HG02759 (cell line): ENCODE measurements around the gene WWOX.
A peak's percentile ranks its signal among the peaks of the same experiment; 100 is the strongest.
"Not testable (repeated sequence)": the region's sequence is repeated elsewhere in the genome, so short reads cannot be mapped to it uniquely, and the experiment has no call there.

Source experiments
- ATAC-seq: cut with Tn5 transposase; IDR thresholded peaks from one replicate; pipeline ENCODE4 v1.9.1; 2021; ENCODE audit warnings: mild to moderate bottlenecking, moderate library complexity; ENCODE audit not compliant: unreplicated experiment

The WWOX gene

DNA sequence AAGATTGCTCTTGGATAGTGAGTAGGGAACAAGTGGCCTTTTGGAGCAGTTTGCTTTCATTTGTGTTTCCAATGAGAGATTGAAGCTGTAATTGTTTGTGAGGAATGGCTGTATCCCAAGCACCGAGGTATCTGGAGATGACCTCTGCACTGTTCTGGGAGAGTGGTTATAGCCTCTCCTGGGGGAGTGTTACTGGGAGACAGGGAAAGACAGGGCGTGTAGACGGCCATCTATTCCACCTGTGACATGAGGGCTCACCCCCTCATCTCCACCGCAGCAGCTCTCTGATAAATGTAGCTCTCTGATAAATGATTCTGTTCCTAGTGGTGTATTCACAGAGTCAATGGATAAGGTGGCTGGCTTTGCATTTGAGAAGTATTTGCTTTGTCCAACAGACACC, 1107.4 kb downstream of the WWOX start:
- no peak for ATAC-seq

DNA sequence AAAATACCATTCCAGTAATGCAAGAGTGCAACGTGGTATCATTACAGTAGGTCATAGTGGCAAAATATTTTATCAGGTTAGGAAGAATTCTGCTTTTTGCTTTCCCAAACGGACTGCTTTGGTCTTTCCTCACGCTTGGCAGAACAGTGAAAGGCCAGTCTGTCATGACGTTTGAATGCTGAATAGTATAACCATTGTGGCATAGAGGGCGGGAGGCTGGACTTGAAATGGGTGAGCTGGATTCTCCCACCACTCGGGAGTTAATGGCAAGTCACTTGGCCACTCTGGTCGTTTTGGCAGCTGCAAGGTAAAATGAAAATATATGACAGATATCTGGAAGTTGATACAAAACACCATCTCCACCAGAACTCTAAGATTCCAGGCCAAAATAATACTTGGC, 1109.9 kb downstream of the WWOX start:
- ATAC-seq: no peak

DNA sequence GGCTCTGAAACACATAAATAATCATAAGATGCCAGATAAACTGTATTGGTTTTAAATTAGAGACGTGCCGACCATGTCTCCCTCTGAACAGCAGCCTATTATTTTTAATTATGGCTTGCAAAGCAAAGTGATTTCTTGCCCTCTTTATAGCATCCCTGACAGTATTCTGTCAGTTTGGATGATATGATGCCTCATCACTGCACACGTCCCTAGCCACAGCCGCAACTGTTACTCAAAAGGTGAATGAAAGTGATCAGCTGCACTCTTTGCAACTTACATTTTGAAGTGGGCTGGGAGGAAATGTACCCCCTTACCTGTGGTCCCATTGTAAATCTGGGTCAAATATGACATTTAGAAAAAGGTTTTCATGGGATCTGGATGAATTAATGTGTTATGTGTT, 1111.2 kb downstream of the WWOX start:
- no peak for ATAC-seq

DNA sequence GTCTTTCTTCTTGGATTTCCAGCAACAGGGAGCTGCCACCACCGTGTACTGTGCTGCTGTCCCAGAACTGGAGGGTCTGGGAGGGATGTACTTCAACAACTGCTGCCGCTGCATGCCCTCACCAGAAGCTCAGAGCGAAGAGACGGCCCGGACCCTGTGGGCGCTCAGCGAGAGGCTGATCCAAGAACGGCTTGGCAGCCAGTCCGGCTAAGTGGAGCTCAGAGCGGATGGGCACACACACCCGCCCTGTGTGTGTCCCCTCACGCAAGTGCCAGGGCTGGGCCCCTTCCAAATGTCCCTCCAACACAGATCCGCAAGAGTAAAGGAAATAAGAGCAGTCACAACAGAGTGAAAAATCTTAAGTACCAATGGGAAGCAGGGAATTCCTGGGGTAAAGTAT, 1112.1 kb downstream of the WWOX start:
- no peak for ATAC-seq

DNA sequence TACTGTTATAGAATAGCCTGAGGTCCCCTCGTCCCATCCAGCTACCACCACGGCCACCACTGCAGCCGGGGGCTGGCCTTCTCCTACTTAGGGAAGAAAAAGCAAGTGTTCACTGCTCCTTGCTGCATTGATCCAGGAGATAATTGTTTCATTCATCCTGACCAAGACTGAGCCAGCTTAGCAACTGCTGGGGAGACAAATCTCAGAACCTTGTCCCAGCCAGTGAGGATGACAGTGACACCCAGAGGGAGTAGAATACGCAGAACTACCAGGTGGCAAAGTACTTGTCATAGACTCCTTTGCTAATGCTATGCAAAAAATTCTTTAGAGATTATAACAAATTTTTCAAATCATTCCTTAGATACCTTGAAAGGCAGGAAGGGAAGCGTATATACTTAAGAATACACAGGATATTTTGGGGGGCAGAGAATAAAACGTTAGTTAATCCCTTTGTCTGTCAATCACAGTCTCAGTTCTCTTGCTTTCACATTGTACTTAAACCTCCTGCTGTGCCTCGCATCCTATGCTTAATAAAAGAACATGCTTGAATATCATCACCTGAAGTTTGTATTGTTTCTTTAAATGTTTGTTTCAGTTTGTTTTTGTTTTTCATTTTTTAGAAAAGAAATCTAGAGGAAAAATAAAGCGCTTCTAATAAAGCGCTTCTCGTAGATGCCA, 1112.8 kb downstream of the WWOX start:
- no peak for ATAC-seq

DNA sequence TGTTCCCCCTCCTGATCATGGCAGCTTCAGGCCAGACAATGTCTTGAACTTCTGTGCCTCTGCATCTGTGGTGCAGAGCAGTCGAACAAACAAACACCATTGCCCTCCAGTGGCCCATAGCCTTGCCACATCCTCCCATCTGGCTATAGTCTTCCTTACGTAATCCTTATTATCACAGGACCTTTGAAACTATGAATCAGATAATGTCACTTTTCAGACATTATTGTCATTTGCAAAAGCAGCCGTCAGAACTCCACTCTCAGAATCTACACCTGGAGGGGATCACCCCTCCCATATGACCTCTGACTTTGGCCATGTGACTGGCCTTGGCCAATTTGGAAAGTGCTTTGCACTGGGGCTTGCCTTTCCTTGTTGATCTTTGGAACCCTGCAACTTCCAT, 1113.8 kb downstream of the WWOX start:
- ATAC-seq: no peak

DNA sequence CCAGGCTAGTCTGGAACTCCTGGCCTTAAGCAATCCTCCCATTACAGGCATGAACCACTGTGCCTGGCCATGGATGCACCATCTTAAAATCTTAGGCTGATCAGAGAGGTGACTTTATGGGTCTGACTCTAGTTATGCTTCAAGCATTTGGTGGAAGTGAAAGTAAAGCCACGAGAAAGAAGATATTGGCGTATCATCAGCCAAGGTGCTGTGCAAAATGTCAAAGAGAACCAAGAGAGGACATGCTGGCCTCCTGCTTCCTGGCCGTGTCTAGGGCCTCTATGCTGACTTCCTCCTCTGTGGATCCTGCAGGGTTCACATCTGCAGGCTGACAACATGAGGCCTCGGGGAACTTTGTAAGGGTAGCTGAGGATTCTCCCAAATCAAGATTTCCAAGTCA, 1115.8 kb downstream of the WWOX start:
- ATAC-seq: no peak

DNA sequence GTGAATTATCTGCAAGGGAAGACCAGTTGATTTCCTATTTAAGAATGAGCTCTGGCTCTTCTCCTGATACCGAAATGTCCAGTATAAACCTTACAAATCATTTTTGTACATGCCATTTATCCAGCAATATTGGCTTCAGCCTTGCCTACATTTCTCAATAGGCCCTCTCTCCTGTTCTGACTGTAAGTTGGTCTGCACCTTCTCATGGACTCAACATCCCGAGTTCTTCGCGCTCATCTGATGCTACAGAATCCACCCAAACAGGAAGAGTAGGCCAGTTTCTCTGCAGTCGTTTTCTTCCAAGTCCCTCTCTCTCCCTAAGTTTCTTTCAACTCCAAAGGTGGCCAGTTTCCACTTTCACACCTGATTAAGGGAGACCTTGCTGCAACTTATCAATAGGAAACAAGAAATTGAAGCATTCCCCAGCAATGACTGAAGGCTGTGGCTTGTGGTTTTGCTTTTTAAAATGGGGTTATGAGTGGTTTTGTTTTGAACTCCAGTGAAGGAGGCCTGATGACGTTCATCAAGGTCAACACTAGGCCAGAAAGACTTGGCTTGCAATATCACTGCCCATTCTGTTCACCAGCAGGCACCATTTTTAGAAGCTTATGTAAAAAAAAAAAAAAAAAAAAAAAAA, 1118.0 kb downstream of the WWOX start:
- no peak for ATAC-seq

DNA sequence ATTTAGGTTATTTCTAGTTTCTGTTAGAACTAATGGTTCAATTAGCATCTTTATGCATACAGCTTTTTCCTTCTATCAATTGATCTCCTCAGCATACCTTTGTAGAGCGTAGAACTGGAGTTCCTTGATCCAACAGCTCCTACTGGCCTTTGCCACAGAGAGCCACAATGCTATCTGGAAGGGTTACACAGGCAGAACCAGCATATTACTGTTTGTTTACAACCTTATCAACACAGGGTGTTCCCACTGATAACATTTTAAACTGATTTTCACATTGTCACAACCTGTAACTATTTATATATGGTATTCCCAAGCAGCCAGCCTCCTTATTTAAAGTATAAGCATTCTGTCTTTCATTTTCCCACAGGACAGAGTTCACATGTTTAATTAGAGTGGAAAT, 1118.9 kb downstream of the WWOX start:
- ATAC-seq: no peak

DNA sequence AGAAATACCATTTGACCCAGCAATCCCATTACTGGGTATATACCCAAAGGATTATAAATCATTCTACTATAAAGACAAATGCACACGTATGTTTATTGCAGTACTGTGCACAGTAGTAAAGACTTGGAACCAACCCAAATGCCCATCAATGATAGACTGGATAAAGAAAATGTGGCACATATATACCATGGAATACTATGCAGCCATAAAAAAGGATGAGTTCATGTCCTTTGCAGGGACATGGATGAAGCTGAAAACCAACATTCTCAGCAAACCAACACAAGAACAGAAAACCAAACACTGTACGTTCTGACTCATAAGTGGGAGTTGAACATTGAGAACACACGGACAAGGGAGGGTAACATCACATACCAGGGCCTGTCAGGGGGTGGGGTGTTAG, 1126.5 kb downstream of the WWOX start:
- ATAC-seq: not testable (repeated sequence)

DNA sequence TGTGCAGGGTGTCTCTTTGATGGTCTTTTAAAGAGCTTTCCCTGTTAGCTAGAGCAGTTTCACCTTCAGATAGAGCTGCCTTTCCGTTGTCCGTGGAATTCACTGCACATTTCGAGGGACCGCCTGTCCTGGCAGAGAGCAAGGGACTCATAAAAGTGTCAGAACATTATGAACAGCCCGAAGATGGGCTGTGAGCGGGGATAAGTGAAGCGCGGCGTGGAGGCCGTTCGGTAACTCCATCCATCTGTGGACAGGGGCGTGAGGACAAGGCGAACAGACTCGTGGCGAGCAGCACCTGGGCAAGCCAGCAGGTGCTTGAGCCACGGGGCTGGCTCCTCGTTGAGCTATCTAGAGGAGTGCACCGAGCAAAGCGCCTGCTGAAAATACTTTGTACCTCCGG, 1129.9 kb downstream of the WWOX start:
- ATAC-seq: no peak

DNA sequence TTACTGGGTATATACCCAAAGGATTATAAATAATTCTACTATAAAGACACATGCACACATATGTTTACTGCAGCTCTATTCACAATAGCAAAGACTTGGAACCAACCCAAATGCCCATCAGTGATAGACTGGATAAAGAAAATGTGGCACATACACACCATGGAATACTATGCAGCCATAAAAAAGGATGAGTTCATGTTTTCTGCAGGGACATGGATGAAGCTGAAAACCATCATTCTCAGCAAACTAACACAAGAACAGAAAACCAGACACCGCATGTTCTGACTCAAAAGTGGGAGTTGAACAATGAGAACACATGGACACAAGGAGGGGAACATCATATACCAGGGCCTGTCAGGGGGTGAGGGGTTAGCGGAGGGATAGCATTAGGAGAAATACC, 1146.2 kb downstream of the WWOX start:
- not testable (repeated sequence) for ATAC-seq

DNA sequence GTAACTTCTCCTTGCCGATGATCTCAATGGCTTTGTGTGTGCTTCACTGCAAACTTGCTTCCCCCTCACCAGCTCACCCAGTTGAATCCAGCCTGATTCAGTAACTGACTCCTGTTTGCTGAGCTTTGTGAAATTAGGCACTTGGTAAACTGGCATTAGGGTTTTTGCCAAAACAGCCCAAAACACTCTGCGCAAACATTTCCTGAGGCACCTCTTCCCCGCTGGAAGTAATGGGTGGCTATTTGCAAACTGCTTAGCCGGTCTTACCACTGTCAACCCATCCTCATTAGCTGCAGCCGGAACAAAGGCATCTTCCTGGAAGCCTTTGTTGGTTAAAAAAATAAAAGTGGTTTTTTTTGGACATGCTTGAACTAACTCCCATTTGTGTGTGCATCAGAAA, 1147.9 kb downstream of the WWOX start:
- ATAC-seq: no peak

DNA sequence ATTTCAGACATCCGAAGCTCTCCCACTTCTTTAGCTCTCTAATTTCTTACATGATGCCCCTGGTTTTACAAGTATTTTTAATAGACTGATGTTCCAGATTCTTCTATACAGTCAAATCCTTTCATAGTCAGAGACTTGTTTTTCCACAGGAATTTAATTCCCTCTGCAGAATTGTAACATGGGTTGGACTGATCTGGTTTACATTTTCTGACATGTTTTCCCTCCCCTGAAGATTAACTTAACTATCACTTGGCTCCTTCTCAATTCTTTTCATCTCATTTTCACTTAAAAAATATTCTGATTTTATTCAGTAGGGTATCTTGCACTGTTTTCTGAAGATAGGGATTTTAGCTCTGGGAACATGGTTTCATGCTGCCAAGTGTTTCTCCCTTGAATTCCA, 1148.9 kb downstream of the WWOX start:
- ATAC-seq: no peak

DNA sequence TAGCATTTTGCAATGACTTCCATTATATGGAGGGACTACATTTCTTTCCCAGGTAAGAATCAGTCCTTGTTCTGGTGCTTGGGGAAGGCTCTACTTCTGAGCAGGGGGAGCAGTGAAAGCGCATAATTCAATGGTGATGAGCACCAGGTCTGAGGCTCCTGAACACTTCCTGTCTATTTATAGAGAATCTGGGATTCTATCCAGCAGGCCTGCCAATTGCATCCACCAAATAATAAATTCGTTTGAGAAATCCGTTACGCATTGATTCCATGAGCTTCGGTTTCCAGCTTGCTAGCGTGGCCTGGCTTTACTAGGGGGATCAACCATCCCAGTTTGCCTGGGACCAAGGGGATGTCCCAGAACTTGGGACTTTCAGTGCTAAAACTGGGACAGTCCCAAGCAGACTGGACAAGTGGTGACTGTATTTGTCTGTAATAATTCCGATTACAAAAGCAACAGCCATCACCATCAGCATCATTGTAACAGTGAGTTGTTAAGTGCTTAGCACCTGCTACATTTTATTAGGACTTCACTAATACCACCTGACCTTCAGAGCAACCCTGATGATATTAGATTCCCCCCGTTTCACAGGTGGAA, 1151.1 kb downstream of the WWOX start:
- ATAC-seq: no peak

DNA sequence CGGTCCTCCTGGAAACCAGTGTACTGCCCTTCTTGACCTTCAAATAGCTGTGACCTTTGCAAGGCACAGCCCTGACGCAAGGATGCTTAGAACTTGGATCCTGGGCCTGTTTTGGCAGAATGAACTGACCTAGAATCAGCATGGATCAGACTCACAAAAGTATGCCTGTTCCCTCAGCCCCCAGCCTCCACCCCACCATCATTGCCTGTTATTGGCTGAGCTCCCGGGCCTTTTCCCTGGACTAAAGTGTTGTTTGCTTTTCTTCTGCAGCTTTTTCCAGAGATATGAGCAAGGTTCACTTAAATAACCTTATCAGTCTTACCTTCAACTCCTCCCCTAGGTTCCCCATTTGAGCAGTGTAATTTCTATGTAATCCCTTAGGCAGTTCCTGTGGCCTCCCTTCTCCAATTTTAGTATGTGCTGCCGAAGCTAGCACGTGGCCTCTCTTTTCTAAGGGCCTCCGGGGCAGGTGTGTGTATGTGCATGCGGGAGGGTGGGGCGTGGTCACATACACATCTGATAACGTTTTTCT, 1153.7 kb downstream of the WWOX start:
- ATAC-seq: no peak

DNA sequence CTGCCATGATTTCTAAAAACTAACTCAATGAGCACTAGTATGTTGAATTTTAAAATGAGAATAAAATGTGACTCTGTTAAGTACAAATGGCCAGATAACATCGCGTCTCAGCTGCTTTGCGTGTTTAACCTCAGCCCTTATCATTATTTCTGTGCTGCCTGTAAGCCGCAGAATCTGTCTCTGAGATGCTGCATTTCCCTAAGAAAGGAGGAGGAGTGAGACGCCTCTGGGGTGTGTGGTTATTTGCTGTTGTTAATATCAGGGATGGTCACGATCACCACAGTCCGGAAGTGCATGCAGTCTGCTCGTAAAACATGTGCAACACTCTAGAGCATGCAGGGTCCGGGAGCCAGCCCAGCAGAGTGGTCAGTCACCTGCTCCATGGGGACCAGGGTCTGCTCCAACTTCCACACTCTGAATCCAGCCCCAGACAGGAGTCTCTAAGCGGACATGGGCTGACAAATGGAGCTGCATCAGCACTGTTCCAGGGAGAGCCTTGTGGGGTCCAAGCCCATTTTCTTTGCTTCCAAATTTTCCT, 1158.6 kb downstream of the WWOX start:
- ATAC-seq: no peak

DNA sequence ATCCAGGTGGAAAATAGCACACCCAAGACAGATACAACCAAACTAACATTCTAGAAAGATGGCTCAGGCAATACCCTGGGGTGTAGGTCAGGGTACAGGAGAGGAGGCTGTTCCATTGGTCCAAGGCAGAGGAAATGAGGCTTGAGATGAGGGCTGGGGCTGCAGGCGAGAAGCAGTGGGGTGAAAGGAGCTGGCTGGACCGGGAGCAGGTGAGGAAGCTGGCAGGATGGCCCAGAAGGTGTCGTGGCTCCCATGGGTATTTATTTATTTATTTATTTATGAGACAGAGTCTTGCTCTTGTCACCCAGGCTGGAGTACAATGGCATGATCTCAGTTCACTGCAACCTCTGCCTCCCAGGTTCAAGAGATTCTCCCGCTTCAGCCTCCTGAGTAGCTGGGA, 1161.4 kb downstream of the WWOX start:
- ATAC-seq: not testable (repeated sequence)

DNA sequence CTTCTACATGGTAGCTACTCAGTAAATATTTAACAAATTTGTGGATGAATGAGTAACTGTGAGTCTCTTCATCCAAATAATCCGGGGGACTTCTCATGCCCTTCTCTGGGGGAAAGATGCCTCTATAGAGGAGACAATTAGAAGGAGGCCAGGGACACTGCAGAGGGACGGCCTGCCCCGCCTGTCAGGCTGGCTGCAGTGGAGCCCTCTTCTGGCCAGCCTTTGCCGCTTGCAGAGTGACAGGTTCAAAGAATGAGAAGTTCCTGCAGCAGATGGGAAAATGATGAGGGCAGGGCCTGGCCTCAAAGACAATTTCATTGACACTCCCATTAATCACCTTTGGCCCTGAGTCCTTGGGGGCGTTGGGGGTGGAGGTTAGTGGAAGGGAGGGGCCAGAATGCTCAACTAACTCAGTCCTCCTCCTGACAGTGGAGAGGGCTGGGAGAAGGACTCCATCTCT, 1162.1 kb downstream of the WWOX start:
- peak; percentile 48 for ATAC-seq

DNA sequence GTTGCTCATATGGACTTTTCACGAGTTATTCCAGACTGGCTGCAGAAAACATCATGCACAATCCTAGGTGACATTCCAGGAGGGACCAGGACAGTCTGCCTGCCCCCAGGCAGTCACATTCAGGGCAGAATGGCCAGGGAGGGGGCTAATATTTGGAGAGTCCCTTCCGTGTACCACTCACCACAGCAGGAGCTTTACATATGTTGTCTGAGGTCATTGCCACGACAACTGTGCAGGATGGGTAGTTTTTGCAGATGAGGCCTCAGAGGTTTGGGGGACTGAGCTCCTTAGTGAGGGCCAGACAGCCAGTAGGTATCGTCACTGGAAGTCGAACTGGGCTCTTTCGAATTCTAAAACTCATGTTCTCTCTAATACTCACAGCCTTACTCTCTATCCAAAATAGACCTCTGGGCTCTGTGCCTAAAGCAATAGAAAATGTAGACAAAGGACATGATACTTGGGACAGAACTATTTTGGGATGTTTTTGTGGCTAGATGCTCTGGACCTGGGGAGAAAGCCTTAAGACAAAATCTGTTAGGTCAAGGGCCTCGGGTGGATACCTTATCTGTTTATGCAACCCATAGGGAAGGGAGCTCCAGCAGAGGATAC, 1162.6 kb downstream of the WWOX start:
- no peak for ATAC-seq
